ENCODE results near the gene POLR2J3. TPM values are rescaled to one million over a fixed set of nuclear protein-coding genes. Genes with fewer than 3 reads are reported as not detected.
"Not testable (repeated sequence)": the region's sequence is repeated elsewhere in the genome, so short reads cannot be mapped to it uniquely, and the experiment has no call there.

The POLR2J3 gene
- total and polyA plus RNA-seq, 3 experiments from 2014 or later: 22.8 to 46.7 (median 23.6) TPM

DNA sequence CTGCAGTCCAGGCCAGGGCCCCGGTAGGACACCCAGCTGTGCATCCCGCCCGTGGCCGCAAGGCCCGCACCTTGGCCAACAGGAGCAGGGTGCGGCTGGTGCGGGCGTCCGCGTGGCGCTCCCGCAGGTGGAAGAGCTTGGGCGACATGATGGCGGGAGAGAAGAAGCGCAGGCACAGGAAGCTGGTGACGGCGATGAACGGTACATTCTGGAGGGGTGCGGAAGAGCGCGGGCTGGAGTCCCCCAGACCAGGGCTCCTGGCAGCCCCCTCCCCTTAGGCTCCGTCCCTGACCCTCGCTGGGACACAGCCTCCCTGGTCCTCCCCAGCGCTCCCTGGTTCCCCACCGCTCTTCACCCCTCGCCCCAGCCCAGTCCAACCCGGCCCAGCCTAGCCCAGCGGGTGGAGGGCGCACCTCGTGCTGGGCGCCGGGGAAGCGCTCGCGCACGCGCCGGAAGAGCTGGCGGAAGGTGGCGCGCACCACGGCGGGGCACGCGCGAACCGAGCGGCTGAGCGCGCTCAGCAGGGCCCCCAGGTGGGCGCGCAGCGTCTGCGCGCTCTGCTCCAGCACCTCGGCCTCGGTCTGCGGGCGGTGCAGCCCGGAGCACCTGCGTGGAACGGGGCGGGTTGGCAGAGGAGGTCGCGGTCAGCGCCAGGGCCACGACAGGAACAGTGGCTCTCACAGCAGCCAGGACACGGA is 21.4 kb upstream of the POLR2J3 start:
- H3K27me3 Mint-ChIP-seq; H3K9me3 ChIP-seq (ENCODE audit: low read length); H3K36me3 ChIP-seq (ENCODE audit: insufficient read depth, low read length); H3K4me1 ChIP-seq (ENCODE audit: insufficient read depth, low read length); POLR2A ChIA-PET; H3K4me1 Mint-ChIP-seq; H3K36me3 Mint-ChIP-seq; H3K4me3 Mint-ChIP-seq; DNase-seq; H3K4me3 ChIP-seq (ENCODE audit: low read length); H3K27ac ChIP-seq (ENCODE audit: low read depth, low read length); H3K9me3 Mint-ChIP-seq; H3K27ac Mint-ChIP-seq; CTCF ChIA-PET; H3K27me3 ChIP-seq (ENCODE audit: insufficient read depth, low read length, poor library complexity, severe bottlenecking): not testable (repeated sequence)

DNA sequence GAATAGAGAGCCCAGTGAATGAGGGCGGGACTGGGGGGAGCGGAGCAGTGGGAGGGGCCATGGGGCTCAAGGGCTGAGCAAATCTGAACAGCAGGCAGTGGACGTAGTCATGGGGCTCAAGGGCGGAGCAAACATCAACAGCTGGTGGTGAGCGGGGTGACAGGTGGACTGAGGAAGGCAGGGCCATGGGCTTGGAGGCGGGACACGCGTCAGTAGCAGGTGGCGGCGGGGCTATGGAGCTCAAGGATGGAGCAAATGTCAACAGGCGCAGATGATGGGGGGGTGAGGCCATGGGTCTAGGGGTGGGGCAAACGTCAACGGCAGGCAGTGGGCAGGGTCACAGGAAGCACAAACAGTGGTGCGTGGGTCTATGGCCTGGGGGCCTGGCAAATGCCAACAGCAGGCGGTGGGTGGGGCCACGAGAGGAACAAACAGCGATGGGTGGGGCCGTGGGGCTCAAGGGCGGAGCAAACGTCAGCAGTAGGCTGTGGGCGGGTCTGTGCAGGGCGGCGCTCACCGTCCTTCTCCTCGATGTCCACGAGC is 20.2 kb upstream of the POLR2J3 start:
- H3K27me3 ChIP-seq (ENCODE audit: insufficient read depth, low read length, poor library complexity, severe bottlenecking); POLR2A ChIA-PET; H3K36me3 Mint-ChIP-seq; H3K27ac Mint-ChIP-seq; H3K27ac ChIP-seq (ENCODE audit: low read depth, low read length); H3K4me3 ChIP-seq (ENCODE audit: low read length); H3K4me3 Mint-ChIP-seq; CTCF ChIA-PET; H3K4me1 ChIP-seq (ENCODE audit: insufficient read depth, low read length); H3K9me3 ChIP-seq (ENCODE audit: low read length); H3K27me3 Mint-ChIP-seq; H3K36me3 ChIP-seq (ENCODE audit: insufficient read depth, low read length); H3K4me1 Mint-ChIP-seq; H3K9me3 Mint-ChIP-seq: not testable (repeated sequence)
- peak; percentile 12 to 67 (median 38) for DNase-seq

DNA sequence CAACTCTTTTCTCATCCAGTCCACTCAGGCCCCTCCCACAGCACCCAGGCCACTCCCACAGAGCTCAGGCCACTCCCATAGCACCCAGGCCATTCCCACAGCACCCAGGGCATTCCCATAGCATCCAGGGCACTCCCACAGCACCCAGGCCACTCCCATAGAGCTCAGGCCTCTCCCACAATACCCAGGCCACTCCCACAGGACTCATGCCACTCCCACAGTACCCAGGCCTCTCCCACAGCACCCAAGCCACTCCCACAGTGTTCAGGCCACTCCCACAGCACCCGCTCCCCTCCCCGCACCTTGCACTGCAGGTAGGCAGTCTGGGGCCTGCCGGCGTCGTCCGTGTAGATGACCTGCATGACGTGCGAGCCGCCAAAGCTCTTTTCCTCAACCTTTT is 17.5 kb upstream of the POLR2J3 start:
- H3K27ac ChIP-seq (ENCODE audit: low read depth, low read length); CTCF ChIA-PET; H3K36me3 ChIP-seq (ENCODE audit: insufficient read depth, low read length); H3K9me3 ChIP-seq (ENCODE audit: low read length); H3K27ac Mint-ChIP-seq; H3K27me3 ChIP-seq (ENCODE audit: insufficient read depth, low read length, poor library complexity, severe bottlenecking); DNase-seq; H3K27me3 Mint-ChIP-seq; H3K9me3 Mint-ChIP-seq; H3K36me3 Mint-ChIP-seq; H3K4me3 ChIP-seq (ENCODE audit: low read length); H3K4me1 Mint-ChIP-seq; H3K4me3 Mint-ChIP-seq; H3K4me1 ChIP-seq (ENCODE audit: insufficient read depth, low read length); POLR2A ChIA-PET: not testable (repeated sequence)

DNA sequence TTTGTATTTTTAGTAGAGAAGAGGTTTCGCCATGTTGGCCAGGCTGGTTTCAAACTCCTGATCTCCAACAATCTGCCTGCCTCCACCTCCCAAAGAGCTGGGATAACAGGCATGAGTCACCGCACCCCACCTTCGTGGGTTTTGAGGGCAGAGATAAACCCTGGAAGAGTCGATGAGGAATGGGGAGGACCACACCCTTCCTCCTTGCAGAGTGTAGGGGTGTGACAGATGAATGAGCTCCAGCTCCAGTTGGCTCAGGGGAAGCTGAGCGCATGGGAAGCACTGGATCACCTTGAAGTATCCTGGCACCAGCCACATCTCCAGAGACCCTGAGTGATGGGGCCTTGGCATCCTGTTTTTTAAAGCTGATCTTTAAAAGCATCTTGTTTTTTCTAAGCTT is 11.1 kb upstream of the POLR2J3 start:
- H3K4me3 ChIP-seq (ENCODE audit: low read length); POLR2A ChIA-PET; H3K27ac ChIP-seq (ENCODE audit: low read depth, low read length); H3K4me1 ChIP-seq (ENCODE audit: insufficient read depth, low read length); H3K27me3 ChIP-seq (ENCODE audit: insufficient read depth, low read length, poor library complexity, severe bottlenecking); H3K36me3 ChIP-seq (ENCODE audit: insufficient read depth, low read length); H3K27me3 Mint-ChIP-seq; H3K9me3 ChIP-seq (ENCODE audit: low read length); H3K4me3 Mint-ChIP-seq; CTCF ChIA-PET; H3K9me3 Mint-ChIP-seq; H3K36me3 Mint-ChIP-seq; DNase-seq; H3K27ac Mint-ChIP-seq; H3K4me1 Mint-ChIP-seq: not testable (repeated sequence)

DNA sequence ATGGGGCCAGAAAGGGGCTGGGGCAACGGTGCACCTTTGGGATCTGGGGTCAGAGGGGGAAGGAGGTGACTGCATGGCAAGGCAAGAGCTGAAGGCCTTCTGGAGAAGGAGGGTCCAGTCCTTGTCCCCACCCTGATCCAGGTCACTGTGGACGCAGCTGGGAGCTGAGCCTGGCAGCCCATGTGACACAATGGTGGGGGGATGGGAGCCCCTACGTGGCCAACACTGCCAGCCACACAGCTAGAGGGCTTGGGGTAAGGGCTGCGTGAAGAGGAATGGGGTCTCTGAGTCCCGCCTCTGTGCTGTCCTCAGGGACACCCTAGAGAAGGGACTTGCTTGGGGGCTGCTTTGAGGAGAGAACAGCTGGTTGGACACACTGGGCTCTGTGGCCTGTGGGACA is 9.3 kb upstream of the POLR2J3 start:
- H3K36me3 ChIP-seq (ENCODE audit: insufficient read depth, low read length); H3K4me1 ChIP-seq (ENCODE audit: insufficient read depth, low read length); H3K4me1 Mint-ChIP-seq; DNase-seq; CTCF ChIA-PET; H3K9me3 Mint-ChIP-seq; H3K27me3 ChIP-seq (ENCODE audit: insufficient read depth, low read length, poor library complexity, severe bottlenecking); H3K4me3 Mint-ChIP-seq; H3K4me3 ChIP-seq (ENCODE audit: low read length); H3K27ac ChIP-seq (ENCODE audit: low read depth, low read length); H3K27ac Mint-ChIP-seq; H3K9me3 ChIP-seq (ENCODE audit: low read length); H3K36me3 Mint-ChIP-seq; POLR2A ChIA-PET; H3K27me3 Mint-ChIP-seq: not testable (repeated sequence)

DNA sequence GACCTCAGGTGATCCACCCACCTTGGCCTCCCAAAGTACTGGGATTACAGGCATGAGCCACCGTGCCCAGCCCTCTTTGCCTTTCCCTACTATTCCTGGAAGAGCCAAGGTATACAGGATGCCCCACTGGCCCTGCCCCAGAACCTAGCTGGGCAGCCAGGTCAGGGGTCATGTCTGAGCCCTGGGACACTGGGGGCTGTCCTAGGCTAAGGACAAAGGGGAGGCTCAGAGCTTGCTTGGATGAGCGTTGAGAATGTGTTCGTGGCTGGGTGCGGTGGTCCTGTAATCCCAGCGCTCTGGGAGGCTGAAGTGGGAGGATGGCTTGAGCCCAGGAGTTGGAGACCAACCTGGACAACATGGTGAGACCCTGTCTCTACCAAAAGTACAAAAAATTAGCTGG is 6.1 kb upstream of the POLR2J3 start:
- H3K36me3 ChIP-seq (ENCODE audit: insufficient read depth, low read length); H3K4me1 ChIP-seq (ENCODE audit: insufficient read depth, low read length); H3K9me3 Mint-ChIP-seq; H3K27ac ChIP-seq (ENCODE audit: low read depth, low read length); POLR2A ChIA-PET; H3K4me1 Mint-ChIP-seq; H3K27me3 ChIP-seq (ENCODE audit: insufficient read depth, low read length, poor library complexity, severe bottlenecking); H3K27ac Mint-ChIP-seq; H3K27me3 Mint-ChIP-seq; H3K9me3 ChIP-seq (ENCODE audit: low read length); H3K36me3 Mint-ChIP-seq; CTCF ChIA-PET; H3K4me3 ChIP-seq (ENCODE audit: low read length); H3K4me3 Mint-ChIP-seq: not testable (repeated sequence)
- peak in 1 of 5 donors; percentile 34 for DNase-seq

DNA sequence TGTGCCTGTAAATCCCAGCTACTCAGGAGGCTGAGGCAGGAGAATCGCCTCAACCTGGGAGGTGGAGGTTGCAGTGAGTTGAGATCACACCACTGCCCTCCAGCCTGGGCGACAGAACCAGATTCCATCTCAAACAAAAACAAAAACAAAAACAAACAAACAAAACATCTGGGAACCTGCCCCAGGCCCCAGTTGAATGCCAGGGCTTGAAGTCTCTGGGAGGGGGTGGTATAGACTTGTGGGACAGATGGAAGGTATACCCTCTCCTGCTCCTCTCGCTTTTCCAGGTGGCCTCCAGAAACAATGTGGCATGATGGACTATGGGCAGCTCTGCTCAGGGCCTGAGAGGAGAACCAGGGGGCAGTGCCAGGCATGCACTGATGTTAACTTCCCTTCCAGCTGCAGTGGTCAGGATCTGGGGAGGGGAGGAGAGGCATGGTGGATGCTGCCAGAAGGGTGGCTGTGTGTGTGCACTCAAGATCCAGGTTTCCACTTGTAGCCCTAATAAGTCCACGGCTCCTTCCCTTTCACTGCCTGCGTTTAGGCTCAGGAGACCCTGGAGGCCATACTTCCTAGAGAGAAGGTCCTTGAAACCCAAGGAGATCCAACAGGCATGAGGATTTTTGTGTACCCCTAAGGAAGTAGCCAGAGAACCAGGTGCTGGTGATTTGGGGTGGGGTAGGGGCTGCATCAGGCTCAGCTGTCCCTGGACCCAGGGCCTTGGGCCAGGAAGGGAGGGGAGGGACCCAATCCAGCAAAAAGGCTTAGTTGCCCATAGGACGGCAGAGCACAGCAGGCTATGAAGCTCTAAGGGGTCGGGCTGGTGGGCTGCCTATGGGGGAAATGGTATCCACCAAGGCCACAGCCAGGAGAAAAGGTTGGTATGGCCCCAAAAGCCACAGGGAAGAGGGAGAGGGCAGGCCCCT is 5.2 kb upstream of the POLR2J3 start:
- POLR2A ChIA-PET; H3K4me3 ChIP-seq (ENCODE audit: low read length); H3K36me3 Mint-ChIP-seq; H3K4me1 Mint-ChIP-seq; H3K27me3 ChIP-seq (ENCODE audit: insufficient read depth, low read length, poor library complexity, severe bottlenecking); CTCF ChIA-PET; H3K27me3 Mint-ChIP-seq; H3K27ac ChIP-seq (ENCODE audit: low read depth, low read length); H3K9me3 Mint-ChIP-seq; H3K27ac Mint-ChIP-seq; H3K4me1 ChIP-seq (ENCODE audit: insufficient read depth, low read length); H3K9me3 ChIP-seq (ENCODE audit: low read length); H3K4me3 Mint-ChIP-seq; H3K36me3 ChIP-seq (ENCODE audit: insufficient read depth, low read length): not testable (repeated sequence)
- DNase-seq: peak in 1 of 5 donors; percentile 15

DNA sequence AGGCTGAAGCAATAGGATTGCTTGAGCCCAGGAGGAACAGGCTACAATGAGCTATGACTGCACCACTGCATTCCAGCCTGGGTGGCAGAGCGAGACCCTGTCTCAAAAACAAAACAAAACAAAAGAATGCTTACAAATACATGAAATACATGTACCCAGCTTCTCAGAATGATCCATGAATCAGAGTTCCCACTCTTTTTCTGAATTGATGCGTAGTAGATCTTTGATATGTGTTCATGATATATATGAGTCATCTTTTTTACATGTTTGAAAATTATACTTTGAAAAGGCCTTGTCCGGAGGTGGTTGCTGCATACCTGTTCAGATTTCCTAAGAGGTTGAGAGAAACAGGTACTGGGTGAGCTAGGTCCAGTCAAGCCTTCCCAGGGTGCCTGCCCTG is 4.0 kb upstream of the POLR2J3 start:
- H3K36me3 Mint-ChIP-seq; H3K36me3 ChIP-seq (ENCODE audit: insufficient read depth, low read length); H3K9me3 Mint-ChIP-seq; H3K4me3 ChIP-seq (ENCODE audit: low read length); H3K4me1 Mint-ChIP-seq; CTCF ChIA-PET; DNase-seq; H3K27me3 Mint-ChIP-seq; POLR2A ChIA-PET; H3K4me3 Mint-ChIP-seq; H3K4me1 ChIP-seq (ENCODE audit: insufficient read depth, low read length); H3K27me3 ChIP-seq (ENCODE audit: insufficient read depth, low read length, poor library complexity, severe bottlenecking); H3K9me3 ChIP-seq (ENCODE audit: low read length); H3K27ac Mint-ChIP-seq; H3K27ac ChIP-seq (ENCODE audit: low read depth, low read length): not testable (repeated sequence)

Data from CD8-positive, alpha-beta memory T cell (primary cell).